Skeletal muscle tissue (tissue), 4 donors: Measurements from ENCODE around the gene CALD1. TPM values are rescaled to one million over a fixed set of nuclear protein-coding genes. Genes with fewer than 3 reads are reported as not detected.
A peak's percentile ranks its signal among the peaks of the same experiment; 100 is the strongest.

ENCODE experiments used
- H3K27ac ChIP-seq: one replicate; pipeline ENCODE4 v1.7.0; 2013; ENCODE audit warnings: mild to moderate bottlenecking, low read depth, low read length, inconsistent platforms
- H3K27me3 ChIP-seq, 3 donors: one replicate each; pipeline ENCODE4 v1.7.0; 2013; ENCODE audit warnings: low read length in 3 of 3; ENCODE audit not compliant: control insufficient read depth in 3 of 3, insufficient read depth in 3 of 3
- H3K36me3 ChIP-seq, 3 donors: one replicate each; pipeline ENCODE4 v1.7.0; 2013; ENCODE audit warnings: low read length in 3 of 3; ENCODE audit not compliant: control insufficient read depth in 3 of 3, insufficient read depth in 3 of 3
- H3K4me1 ChIP-seq, 3 donors: one replicate each; pipeline ENCODE4 v1.7.0; 2013; ENCODE audit warnings: low read length in 3 of 3, mild to moderate bottlenecking in 3 of 3; ENCODE audit not compliant: control insufficient read depth in 3 of 3, insufficient read depth in 3 of 3
- H3K4me3 ChIP-seq, 3 donors: one replicate each; pipeline ENCODE4 v1.7.0; 2013; ENCODE audit warnings: low read length in 3 of 3
- H3K9ac ChIP-seq, 3 donors: one replicate each; pipeline ENCODE4 v1.7.0; 2013; ENCODE audit warnings: low read length in 3 of 3, mild to moderate bottlenecking in 3 of 3, moderate library complexity in 2 of 3, low read depth in 1 of 3
- H3K9me3 ChIP-seq, 3 donors: one replicate each; pipeline ENCODE4 v1.7.0; 2013; ENCODE audit warnings: low read length in 3 of 3; ENCODE audit not compliant: control insufficient read depth in 3 of 3
- total RNA-seq: library from RNA; depleted of rRNA; stranded (reverse); fragments of >200 nt; gene quantifications from one replicate; pipeline ENCODE4 v1.2.3, GENCODE V29; 2014
- donor health status: Osteomylitis.

Gene CALD1
- total RNA-seq, 1 donor from 2014 or later = 89.8 TPM

DNA sequence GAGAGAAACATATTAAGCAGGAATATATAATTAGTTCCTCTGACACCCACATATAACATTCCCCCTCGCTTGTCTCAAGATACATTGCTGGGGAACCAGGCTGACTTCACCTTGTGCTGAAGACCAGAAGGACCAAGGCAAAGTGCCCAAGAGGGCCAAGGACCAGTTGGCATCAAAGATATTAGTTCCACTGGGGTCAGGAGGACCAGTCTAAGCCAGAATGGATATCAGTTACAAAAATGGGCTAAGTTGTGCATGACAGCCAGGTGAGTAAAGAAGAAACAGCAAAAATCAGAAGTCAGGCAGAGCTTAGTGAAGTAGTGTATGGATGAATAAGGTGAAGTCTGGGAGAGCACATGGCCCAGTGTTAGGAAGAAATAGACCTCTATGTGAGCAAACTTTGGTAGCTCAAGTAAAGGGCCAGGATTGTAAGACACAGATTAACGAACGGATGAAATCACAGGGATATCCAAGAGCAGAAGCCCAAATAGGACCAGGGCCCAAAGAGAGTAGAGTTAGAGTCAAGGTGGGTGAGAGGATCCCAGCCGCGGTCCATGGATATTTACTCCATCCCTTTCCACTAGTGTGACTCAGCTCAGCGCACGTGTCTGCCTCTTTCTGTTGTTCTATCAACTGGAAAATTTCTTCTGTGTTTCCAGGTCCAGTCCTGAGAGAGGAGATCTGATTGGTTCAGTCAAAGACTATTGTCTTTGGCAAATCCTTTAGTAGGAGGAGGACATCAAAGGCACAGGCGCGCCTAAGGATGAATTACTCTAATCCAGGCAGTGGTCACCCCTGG is 5.0 kb downstream of the CALD1 start:
- Histone ChIP-seq H3K4me1 (peaks cover 2 to 14% (median 3%) of the 10 kb centered on the region in 3 donors), H3K36me3 (no peaks in the 10 kb centered on the region), H3K9ac (no peak overlapping the region), H3K9me3 (no peaks in the 10 kb centered on the region), H3K27ac (no peak overlapping the region), H3K4me3 (peak overlapping the region in 1 of 3 donors; percentile 1), H3K27me3 (no peaks in the 10 kb centered on the region)

GRCh38 chr7:134785842-134786241 is 6.4 kb downstream of the CALD1 start:
- no peaks in the 10 kb centered on the region for H3K36me3 ChIP-seq
- H3K9me3 ChIP-seq = no peaks in the 10 kb centered on the region
- peaks cover 0 to 15% (median 3%) of the 10 kb centered on the region in 3 donors for H3K4me1 ChIP-seq
- H3K4me3 ChIP-seq = no peak overlapping the region
- H3K27me3 ChIP-seq = no peaks in the 10 kb centered on the region
- H3K9ac ChIP-seq = no peak overlapping the region
- no peak overlapping the region for H3K27ac ChIP-seq

DNA sequence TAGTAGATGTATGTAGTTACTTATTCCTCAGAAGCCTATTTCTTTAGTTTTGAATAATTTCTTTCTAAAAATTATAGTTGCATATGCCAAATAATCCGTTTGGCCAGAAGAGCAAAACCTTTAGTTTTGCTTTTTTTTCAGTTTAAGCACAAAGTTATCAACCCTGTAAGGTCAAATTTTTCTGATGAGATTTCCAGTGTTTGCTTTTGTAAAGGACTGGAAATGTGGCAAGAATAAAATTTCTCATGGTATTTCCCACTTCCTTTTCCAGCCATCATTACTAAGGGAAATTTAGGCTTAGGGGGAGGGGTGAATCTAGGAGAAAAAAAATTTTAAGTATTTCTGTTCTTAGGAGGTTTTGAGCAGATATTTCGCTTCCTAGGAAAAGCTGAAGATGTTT is 7.6 kb downstream of the CALD1 start:
- Histone ChIP-seq H3K4me1 (peaks cover 0 to 15% (median 3%) of the 10 kb centered on the region in 3 donors), H3K27ac (peak overlapping the region; percentile 20), H3K4me3 (no peak overlapping the region)

GRCh38 chr7:134787720-134788119 is 8.3 kb downstream of the CALD1 start:
- H3K4me1 ChIP-seq = peaks cover 0 to 15% (median 3%) of the 10 kb centered on the region in 3 donors
- no peak overlapping the region for H3K4me3 ChIP-seq
- H3K27me3 ChIP-seq = no peaks in the 10 kb centered on the region
- H3K27ac ChIP-seq = peak overlapping the region; percentile 20
- no peaks in the 10 kb centered on the region for H3K9me3 ChIP-seq
- no peak overlapping the region for H3K9ac ChIP-seq
- no peaks in the 10 kb centered on the region for H3K36me3 ChIP-seq

More for the DNA sequence above, 7.6 kb downstream of the CALD1 start:
- Histone ChIP-seq H3K36me3 (no peaks in the 10 kb centered on the region), H3K9me3 (no peaks in the 10 kb centered on the region), H3K9ac (no peak overlapping the region), H3K27me3 (no peaks in the 10 kb centered on the region)

- H3K27ac ChIP-seq = no peak overlapping the region
- H3K9ac ChIP-seq = no peak overlapping the region
- no peaks in the 10 kb centered on the region for H3K36me3 ChIP-seq
- H3K9me3 ChIP-seq = no peaks in the 10 kb centered on the region
- no peak overlapping the region for H3K4me3 ChIP-seq
- no peaks in the 10 kb centered on the region for H3K27me3 ChIP-seq
- peaks cover 0 to 15% (median 3%) of the 10 kb centered on the region in 3 donors for H3K4me1 ChIP-seq
Observed at GRCh38 chr7:134788191-134788590, 8.8 kb downstream of the CALD1 start.

- Histone ChIP-seq H3K27ac (peak overlapping the region; percentile 64), H3K27me3 (no peaks in the 10 kb centered on the region), H3K36me3 (no peaks in the 10 kb centered on the region), H3K9me3 (no peaks in the 10 kb centered on the region), H3K9ac (peak overlapping the region in 1 of 3 donors; percentile 24), H3K4me1 (peaks cover 0 to 15% (median 3%) of the 10 kb centered on the region in 3 donors), H3K4me3 (peak overlapping the region in 1 of 3 donors; percentile 45)
Observed at GRCh38 chr7:134789967-134790685, 10.7 kb downstream of the CALD1 start.

DNA sequence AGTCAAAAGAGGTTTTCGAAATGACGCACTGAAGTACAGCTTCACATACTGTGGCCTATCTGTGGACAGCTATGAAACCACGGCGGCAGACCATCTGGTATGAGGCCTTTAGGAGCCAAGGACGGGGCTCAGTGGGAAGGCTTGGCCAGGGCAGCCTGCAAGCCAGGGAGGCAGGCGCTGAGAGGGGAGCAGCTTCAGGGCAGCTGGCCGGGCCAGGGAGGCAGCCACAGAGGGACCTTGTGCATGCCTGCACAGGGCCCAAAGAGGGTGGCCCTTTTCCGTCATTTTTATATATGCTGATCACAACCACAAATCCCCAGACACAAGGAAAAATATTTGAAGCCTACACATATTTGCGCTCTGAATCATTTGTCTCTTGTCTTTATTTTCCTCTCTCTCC is 13.5 kb downstream of the CALD1 start:
- H3K4me3 ChIP-seq = peak overlapping the region in 2 of 3 donors; percentile 13 to 24
- H3K36me3 ChIP-seq = no peaks in the 10 kb centered on the region
- no peaks in the 10 kb centered on the region for H3K27me3 ChIP-seq
- peak overlapping the region; percentile 40 for H3K27ac ChIP-seq
- H3K4me1 ChIP-seq = peaks cover 0 to 8% (median 3%) of the 10 kb centered on the region in 3 donors
- no peaks in the 10 kb centered on the region for H3K9me3 ChIP-seq
- no peak overlapping the region for H3K9ac ChIP-seq

DNA sequence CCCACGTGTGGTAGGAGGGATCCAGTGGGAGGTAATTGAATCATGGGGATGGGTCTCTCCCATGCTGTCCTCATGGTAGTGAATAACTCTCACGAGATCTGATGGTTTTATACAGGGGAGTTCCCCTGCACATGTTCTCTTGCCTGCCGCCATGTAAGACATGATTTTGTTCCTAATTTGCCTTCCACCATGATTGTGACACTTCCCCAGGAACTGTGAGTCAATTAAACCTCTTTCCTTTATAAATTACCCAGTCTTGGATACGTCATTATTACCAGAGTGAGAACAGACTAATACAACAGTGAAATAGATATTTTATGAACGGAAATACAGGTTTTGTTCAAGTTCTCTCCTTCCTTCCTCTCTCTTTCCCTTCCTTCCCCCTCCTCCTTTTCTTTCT is 15.8 kb downstream of the CALD1 start:
- no peak overlapping the region for H3K27ac ChIP-seq
- no peaks in the 10 kb centered on the region for H3K9me3 ChIP-seq
- no peaks in the 10 kb centered on the region for H3K36me3 ChIP-seq
- H3K9ac ChIP-seq = no peak overlapping the region
- peaks cover 0 to 4% (median 0%) of the 10 kb centered on the region in 3 donors for H3K4me1 ChIP-seq
- no peak overlapping the region for H3K4me3 ChIP-seq
- no peaks in the 10 kb centered on the region for H3K27me3 ChIP-seq

- Histone ChIP-seq H3K9ac (no peak overlapping the region), H3K36me3 (no peaks in the 10 kb centered on the region), H3K4me1 (peaks cover 0 to 4% (median 0%) of the 10 kb centered on the region in 3 donors), H3K9me3 (no peaks in the 10 kb centered on the region), H3K27me3 (no peaks in the 10 kb centered on the region), H3K4me3 (no peak overlapping the region), H3K27ac (no peak overlapping the region)
Observed at GRCh38 chr7:134798155-134798554, 18.7 kb downstream of the CALD1 start.

- no peak overlapping the region for H3K4me3 ChIP-seq
- H3K27ac ChIP-seq = no peak overlapping the region
- H3K36me3 ChIP-seq = no peaks in the 10 kb centered on the region
- H3K4me1 ChIP-seq = peaks cover 0 to 4% (median 0%) of the 10 kb centered on the region in 3 donors
- no peaks in the 10 kb centered on the region for H3K9me3 ChIP-seq
- no peaks in the 10 kb centered on the region for H3K27me3 ChIP-seq
- no peak overlapping the region for H3K9ac ChIP-seq
Observed at GRCh38 chr7:134799377-134799776, 19.9 kb downstream of the CALD1 start.
